ENCODE data around the gene BTN2A1.

GRCh38 chr6:26475823-26476729 is 18.3 kb downstream of the BTN2A1 start:
- TF ChIP-seq, protein P1, sequence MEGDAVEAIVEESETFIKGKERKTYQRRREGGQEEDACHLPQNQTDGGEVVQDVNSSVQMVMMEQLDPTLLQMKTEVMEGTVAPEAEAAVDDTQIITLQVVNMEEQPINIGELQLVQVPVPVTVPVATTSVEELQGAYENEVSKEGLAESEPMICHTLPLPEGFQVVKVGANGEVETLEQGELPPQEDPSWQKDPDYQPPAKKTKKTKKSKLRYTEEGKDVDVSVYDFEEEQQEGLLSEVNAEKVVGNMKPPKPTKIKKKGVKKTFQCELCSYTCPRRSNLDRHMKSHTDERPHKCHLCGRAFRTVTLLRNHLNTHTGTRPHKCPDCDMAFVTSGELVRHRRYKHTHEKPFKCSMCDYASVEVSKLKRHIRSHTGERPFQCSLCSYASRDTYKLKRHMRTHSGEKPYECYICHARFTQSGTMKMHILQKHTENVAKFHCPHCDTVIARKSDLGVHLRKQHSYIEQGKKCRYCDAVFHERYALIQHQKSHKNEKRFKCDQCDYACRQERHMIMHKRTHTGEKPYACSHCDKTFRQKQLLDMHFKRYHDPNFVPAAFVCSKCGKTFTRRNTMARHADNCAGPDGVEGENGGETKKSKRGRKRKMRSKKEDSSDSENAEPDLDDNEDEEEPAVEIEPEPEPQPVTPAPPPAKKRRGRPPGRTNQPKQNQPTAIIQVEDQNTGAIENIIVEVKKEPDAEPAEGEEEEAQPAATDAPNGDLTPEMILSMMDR (IDR thresholded peaks at IDR 0.05): no peak
- TF ChIP-seq POLR2A (IDR thresholded peaks at IDR 0.05) (no peak), EP300 (IDR thresholded peaks at IDR 0.05) (no peak)

All from tibial nerve (tissue), 4 donors.